Astrocyte of the hippocampus (primary cell): ENCODE results near the gene TLE2.
"Not testable (repeated sequence)": the region's sequence is repeated elsewhere in the genome, so short reads cannot be mapped to it uniquely, and the experiment has no call there.

Experiments used
- DNase-seq: peaks from one replicate; pipeline ENCODE4 v3.0.0; 2011; ENCODE audit warnings: low read depth, low spot score

The TLE2 gene

GRCh38 chr19:3056417-3057088 lies 27.5 kb upstream of the TLE2 start:
- DNase-seq, result no peak

- no peak for DNase-seq
These were observed 26.8 kb upstream of the TLE2 start for GRCh38 chr19:3055741-3056416.

- no peak for DNase-seq
These were observed 26.1 kb upstream of the TLE2 start for GRCh38 chr19:3054972-3055740.

GRCh38 chr19:3054265-3054971 lies 25.3 kb upstream of the TLE2 start:
- DNase-seq, result no peak

GRCh38 chr19:3053780-3054179 lies 24.7 kb upstream of the TLE2 start:
- no peak for DNase-seq

GRCh38 chr19:3053218-3053621 lies 24.1 kb upstream of the TLE2 start:
- no peak for DNase-seq

- DNase-seq, result not testable (repeated sequence)
These were observed 20.9 kb upstream of the TLE2 start for GRCh38 chr19:3050016-3050415.

- DNase-seq, result no peak
These were observed 20.0 kb upstream of the TLE2 start for GRCh38 chr19:3049089-3049488.

- DNase-seq, result no peak
These were observed 19.1 kb upstream of the TLE2 start for GRCh38 chr19:3048190-3048533.

GRCh38 chr19:3047496-3048189 lies 18.6 kb upstream of the TLE2 start:
- DNase-seq, result peak; percentile 76

- DNase-seq, result no peak
These were observed 17.8 kb upstream of the TLE2 start for GRCh38 chr19:3046698-3047495.

GRCh38 chr19:3045885-3046697 lies 17.0 kb upstream of the TLE2 start:
- no peak for DNase-seq

GRCh38 chr19:3045191-3045590 lies 16.1 kb upstream of the TLE2 start:
- DNase-seq, result no peak

- no peak for DNase-seq
These were observed 13.7 kb upstream of the TLE2 start for GRCh38 chr19:3042621-3043267.

GRCh38 chr19:3041761-3042620 lies 12.9 kb upstream of the TLE2 start:
- DNase-seq, result no peak

- DNase-seq, result no peak
These were observed 12.2 kb upstream of the TLE2 start for GRCh38 chr19:3041327-3041726.

- no peak for DNase-seq
These were observed 10.6 kb upstream of the TLE2 start for GRCh38 chr19:3039641-3040077.

GRCh38 chr19:3039125-3039524 lies 10.0 kb upstream of the TLE2 start:
- DNase-seq, result no peak
